ENCODE measurements around the gene AQP1. TPM values are rescaled to one million over a fixed set of nuclear protein-coding genes. Genes with fewer than 3 reads are reported as not detected.

The AQP1 gene
- total RNA-seq, 1 donor from 2014 or later, result 2.1 TPM

DNA sequence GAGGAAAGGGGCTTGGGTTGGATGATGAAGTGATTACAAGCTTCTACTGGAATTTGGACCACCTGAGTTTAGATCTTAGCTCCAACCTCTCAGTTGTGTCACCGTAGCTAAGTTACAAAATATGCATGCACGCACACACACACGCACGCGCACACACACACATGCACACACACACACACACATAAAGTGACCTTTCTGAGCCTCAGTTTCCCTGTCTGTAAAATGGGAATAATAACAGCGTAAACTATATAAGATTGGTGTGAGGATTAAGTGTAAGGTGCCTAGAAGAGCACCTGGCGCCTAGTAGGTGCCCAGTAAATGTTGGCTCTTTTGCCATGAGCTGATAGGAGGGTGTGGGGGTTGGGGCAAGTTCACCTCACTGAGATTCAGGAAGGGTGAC, 12.6 kb upstream of the AQP1 start:
- TF ChIP-seq, protein P1, sequence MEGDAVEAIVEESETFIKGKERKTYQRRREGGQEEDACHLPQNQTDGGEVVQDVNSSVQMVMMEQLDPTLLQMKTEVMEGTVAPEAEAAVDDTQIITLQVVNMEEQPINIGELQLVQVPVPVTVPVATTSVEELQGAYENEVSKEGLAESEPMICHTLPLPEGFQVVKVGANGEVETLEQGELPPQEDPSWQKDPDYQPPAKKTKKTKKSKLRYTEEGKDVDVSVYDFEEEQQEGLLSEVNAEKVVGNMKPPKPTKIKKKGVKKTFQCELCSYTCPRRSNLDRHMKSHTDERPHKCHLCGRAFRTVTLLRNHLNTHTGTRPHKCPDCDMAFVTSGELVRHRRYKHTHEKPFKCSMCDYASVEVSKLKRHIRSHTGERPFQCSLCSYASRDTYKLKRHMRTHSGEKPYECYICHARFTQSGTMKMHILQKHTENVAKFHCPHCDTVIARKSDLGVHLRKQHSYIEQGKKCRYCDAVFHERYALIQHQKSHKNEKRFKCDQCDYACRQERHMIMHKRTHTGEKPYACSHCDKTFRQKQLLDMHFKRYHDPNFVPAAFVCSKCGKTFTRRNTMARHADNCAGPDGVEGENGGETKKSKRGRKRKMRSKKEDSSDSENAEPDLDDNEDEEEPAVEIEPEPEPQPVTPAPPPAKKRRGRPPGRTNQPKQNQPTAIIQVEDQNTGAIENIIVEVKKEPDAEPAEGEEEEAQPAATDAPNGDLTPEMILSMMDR (conservative IDR thresholded peaks at IDR 0.05; ENCODE audit: low read depth, low read length), result no peak
- H3K4me3 ChIP-seq (ENCODE audit: low read depth, low read length), result no peak overlapping the region
- DNase-seq (ENCODE audit: low read depth), result no peak

DNA sequence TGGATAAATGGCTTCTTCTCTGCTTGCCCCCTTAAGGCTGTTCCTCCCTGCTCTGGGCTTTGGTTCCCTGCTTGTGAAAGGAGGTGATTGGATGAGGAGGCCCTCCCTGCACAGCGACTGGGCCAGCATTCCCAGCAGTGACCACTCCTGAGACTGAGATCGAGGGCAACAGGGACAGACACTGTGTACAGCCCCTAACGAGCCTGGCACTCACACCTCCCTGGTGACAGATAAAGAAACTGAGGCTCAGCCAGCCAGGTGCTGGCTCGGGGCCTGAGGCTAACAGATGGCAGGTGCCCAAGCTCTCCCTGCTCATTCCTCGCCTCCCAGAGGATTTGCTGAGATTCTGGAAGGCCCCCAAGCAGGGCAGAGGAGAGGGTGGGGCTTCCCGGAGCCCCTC, 12.0 kb upstream of the AQP1 start:
- TF ChIP-seq, protein P1 (conservative IDR thresholded peaks at IDR 0.05; ENCODE audit: low read depth, low read length), result no peak
- no peak for DNase-seq (ENCODE audit: low read depth)
- H3K4me3 ChIP-seq (ENCODE audit: low read depth, low read length), result no peak overlapping the region

DNA sequence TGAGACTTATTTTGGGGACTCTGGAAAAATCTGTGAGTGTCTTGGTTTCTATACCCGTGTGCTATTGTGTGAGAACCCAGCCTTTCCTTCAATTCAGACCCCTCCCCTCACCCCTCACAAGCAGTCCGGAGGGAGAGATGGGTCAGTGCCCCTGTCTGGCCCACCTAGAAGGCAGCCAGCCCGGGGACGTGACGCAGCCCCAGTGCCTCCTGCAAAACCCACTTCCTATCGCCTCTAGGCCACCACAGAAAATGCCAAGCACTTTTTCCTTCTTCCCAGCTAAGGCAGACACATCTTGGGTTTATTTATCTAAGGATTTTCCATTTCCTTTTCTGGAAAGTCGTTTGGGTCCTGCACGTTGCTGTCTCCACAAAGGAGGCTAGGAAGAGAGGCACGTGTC, 11.6 kb upstream of the AQP1 start:
- DNase-seq (ENCODE audit: low read depth), result no peak
- TF ChIP-seq, protein P1 (conservative IDR thresholded peaks at IDR 0.05; ENCODE audit: low read depth, low read length), result no peak
- H3K4me3 ChIP-seq (ENCODE audit: low read depth, low read length), result no peak overlapping the region

DNA sequence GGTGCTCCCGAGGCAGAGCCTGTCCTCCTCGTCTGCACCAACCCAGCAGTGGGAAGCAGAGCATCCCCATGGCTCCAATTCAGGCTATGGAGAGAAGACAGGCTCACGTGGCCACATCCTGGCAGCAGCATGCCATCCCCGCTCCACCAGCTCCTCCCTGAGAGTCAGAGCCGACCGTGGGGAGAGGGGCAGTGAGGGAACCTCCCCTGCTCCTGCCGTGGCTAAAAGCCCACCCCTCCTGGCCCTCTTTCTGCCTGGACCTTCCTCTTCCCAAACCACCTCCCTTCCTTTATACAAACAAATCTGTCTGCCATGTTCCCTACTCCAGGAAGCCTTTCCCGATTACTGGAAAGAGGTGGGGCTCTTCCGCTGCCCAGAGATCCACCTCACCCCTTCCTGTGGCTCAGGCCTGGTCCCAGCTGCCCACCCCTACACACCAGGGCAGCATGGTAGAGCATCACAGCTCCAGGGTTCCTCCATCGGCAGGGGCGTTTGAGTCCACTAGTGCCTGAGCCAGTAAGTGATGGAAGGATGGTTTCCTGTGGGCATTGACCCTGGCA, 10.8 kb upstream of the AQP1 start:
- TF ChIP-seq, protein P1 (conservative IDR thresholded peaks at IDR 0.05; ENCODE audit: low read depth, low read length), result no peak
- no peak overlapping the region for H3K4me3 ChIP-seq (ENCODE audit: low read depth, low read length)
- no peak for DNase-seq (ENCODE audit: low read depth)

DNA sequence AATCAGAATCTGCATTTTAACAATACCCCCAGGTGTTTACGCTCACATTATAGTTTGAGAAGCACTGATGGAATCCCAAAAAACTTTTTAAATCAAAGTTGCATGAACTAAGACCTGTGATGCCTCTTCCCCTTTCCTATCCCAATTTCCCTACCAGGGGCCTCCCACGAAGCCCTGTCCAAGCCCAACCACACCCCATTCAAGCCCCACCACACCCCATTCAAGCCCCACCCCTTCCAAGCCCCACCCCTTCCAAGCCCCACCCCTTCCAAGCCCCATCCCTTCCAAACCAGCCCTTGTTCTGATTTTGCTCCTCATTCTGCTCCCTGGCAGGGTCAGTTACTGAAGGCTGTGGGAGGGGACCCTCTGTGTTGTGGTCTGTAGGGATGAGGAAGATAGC, 9.8 kb upstream of the AQP1 start:
- DNase-seq (ENCODE audit: low read depth), result no peak
- H3K4me3 ChIP-seq (ENCODE audit: low read depth, low read length), result no peak overlapping the region
- TF ChIP-seq, protein P1 (conservative IDR thresholded peaks at IDR 0.05; ENCODE audit: low read depth, low read length), result no peak

DNA sequence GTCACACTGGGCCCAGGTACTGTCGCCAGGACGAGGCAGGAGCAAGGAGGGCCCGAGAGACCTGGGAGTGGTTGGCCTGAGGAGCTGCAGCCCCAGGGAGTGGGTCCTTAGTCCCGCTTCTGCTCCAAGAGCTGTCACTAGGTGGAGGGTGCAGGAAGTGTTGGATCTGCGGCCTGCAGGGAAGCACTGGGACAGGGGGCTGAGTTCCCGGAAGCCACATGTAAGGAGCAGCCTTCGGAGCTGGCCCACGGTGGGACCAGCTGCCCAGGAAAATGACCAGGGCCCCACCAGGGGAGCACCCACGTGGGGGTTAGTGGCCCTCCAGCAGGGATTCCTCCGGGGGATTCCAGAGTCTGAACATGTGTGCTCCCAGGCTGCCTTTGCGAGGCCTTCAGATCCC, 9.2 kb upstream of the AQP1 start:
- TF ChIP-seq, protein P1 (conservative IDR thresholded peaks at IDR 0.05; ENCODE audit: low read depth, low read length), result no peak
- no peak for DNase-seq (ENCODE audit: low read depth)
- H3K4me3 ChIP-seq (ENCODE audit: low read depth, low read length), result no peak overlapping the region

DNA sequence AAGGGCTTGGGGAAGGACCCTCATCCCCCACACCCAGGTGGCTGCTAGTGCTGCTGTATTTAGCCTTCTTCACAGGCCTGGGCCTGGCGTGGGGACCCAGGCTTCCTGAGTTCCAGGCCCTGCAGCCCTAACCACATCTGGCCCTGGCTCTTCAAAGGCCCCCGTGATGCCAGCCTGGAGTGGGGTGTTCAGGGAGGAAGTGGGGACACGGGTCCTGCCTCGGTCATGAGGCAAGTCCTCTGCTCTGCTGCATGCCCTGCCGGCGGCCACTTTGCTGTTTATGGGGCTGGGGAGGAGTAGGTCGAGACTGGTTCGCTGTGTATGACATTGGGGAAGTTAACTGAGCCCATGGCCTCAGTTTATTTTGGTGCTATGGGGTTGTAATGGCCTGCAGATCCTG, 8.5 kb upstream of the AQP1 start:
- TF ChIP-seq, protein P1 (conservative IDR thresholded peaks at IDR 0.05; ENCODE audit: low read depth, low read length), result no peak

More for the DNA sequence above, 8.5 kb upstream of the AQP1 start:
- H3K4me3 ChIP-seq (ENCODE audit: low read depth, low read length), result no peak overlapping the region
- DNase-seq (ENCODE audit: low read depth), result no peak

All from epithelial cell of proximal tubule (primary cell).